ENCODE data around the gene OLIG1. TPM values are rescaled to one million over a fixed set of nuclear protein-coding genes. Genes with fewer than 3 reads are reported as not detected.

Gene OLIG1
- total RNA-seq, 4 donors from 2014 or later: not detected

GRCh38 chr21:33031152-33031911 lies 38.6 kb upstream of the OLIG1 start:
- TF ChIP-seq, protein P1, sequence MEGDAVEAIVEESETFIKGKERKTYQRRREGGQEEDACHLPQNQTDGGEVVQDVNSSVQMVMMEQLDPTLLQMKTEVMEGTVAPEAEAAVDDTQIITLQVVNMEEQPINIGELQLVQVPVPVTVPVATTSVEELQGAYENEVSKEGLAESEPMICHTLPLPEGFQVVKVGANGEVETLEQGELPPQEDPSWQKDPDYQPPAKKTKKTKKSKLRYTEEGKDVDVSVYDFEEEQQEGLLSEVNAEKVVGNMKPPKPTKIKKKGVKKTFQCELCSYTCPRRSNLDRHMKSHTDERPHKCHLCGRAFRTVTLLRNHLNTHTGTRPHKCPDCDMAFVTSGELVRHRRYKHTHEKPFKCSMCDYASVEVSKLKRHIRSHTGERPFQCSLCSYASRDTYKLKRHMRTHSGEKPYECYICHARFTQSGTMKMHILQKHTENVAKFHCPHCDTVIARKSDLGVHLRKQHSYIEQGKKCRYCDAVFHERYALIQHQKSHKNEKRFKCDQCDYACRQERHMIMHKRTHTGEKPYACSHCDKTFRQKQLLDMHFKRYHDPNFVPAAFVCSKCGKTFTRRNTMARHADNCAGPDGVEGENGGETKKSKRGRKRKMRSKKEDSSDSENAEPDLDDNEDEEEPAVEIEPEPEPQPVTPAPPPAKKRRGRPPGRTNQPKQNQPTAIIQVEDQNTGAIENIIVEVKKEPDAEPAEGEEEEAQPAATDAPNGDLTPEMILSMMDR (IDR thresholded peaks at IDR 0.05; ENCODE audit: low read depth): no peak

- TF ChIP-seq, protein P1 (IDR thresholded peaks at IDR 0.05; ENCODE audit: low read depth): no peak
Measured at GRCh38 chr21:33032434-33033047, 37.4 kb upstream of the OLIG1 start.

- TF ChIP-seq, protein P1 (IDR thresholded peaks at IDR 0.05; ENCODE audit: low read depth): no peak
Measured at GRCh38 chr21:33033094-33033951, 36.6 kb upstream of the OLIG1 start.

GRCh38 chr21:33033961-33034413 lies 36.0 kb upstream of the OLIG1 start:
- TF ChIP-seq, protein P1 (IDR thresholded peaks at IDR 0.05; ENCODE audit: low read depth): no peak

GRCh38 chr21:33035147-33035546 lies 34.8 kb upstream of the OLIG1 start:
- TF ChIP-seq, protein P1 (IDR thresholded peaks at IDR 0.05; ENCODE audit: low read depth): no peak

DNA sequence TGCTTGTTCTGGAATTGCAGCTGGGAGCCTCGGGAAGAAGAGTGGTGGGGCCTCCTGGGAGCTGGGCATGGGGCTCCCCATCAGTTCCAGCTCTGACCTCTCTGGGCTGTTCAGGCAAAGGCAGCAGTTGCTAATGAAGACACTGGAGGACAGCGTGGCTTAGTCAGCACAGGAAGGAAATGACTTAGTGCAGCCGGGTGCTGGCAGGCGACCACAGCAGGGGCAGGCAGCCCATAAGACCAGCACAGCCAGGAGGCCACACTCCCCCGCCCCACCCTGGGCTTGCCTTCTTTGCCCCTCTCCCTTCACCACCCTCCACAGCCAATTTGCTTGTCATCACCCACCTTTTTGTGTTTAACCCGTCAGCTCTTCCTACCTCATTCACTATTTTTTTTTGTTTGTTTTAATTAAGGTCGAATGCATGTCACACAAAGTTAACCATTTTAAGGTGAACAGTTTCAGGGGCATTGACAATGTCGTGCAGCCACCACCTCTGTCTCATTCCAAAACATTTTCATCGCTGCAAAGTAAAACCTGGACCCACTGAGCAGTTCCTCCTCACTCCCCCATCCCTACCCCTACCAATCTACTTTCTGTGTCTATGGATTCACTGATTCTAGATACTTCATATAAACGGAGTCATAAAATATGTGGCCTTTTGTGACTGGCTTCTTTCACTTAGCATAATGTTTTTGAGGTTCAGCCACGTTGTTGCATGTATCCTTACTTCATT lies 33.3 kb upstream of the OLIG1 start:
- TF ChIP-seq, protein P1 (IDR thresholded peaks at IDR 0.05; ENCODE audit: low read depth): no peak
